SKM-1 (cell line): ENCODE results near the gene SCAP.

Source experiments
- DNase-seq: peaks from one replicate; lab custom pipeline; 2025; ENCODE audit not compliant: unreplicated experiment; lab: John Stamatoyannopoulos, UW

The SCAP gene

GRCh38 chr3:47414666-47415587 lies 60.8 kb downstream of the SCAP start:
- no peak for DNase-seq

- no peak for DNase-seq
Observed at GRCh38 chr3:47414161-47414564, 61.6 kb downstream of the SCAP start.

- DNase-seq, result no peak
Observed at GRCh38 chr3:47413751-47414150, 62.0 kb downstream of the SCAP start.

- DNase-seq, result no peak
Observed at GRCh38 chr3:47412842-47413520, 62.8 kb downstream of the SCAP start.

GRCh38 chr3:47412453-47412756 lies 63.3 kb downstream of the SCAP start:
- no peak for DNase-seq

GRCh38 chr3:47411696-47412452 lies 63.9 kb downstream of the SCAP start:
- no peak for DNase-seq

- DNase-seq, result no peak
Observed at GRCh38 chr3:47410801-47411646, 64.7 kb downstream of the SCAP start.

- DNase-seq, result no peak
Observed at GRCh38 chr3:47410417-47410720, 65.4 kb downstream of the SCAP start.

GRCh38 chr3:47409688-47410416 lies 65.9 kb downstream of the SCAP start:
- no peak for DNase-seq

GRCh38 chr3:47409284-47409683 lies 66.5 kb downstream of the SCAP start:
- DNase-seq, result no peak

GRCh38 chr3:47408839-47409229 lies 66.9 kb downstream of the SCAP start:
- no peak for DNase-seq

- DNase-seq, result no peak
Observed at GRCh38 chr3:47407896-47408838, 67.6 kb downstream of the SCAP start.

- DNase-seq, result no peak
Observed at GRCh38 chr3:47407237-47407636, 68.5 kb downstream of the SCAP start.

GRCh38 chr3:47406762-47407149 lies 69.0 kb downstream of the SCAP start:
- DNase-seq, result no peak

- no peak for DNase-seq
Observed at GRCh38 chr3:47405820-47406761, 69.7 kb downstream of the SCAP start.

- no peak for DNase-seq
Observed at GRCh38 chr3:47404955-47405790, 70.6 kb downstream of the SCAP start.

- no peak for DNase-seq
Observed at GRCh38 chr3:47404431-47404876, 71.3 kb downstream of the SCAP start.
